K562 (cell line): ENCODE measurements around the gene SEBOX. TPM values are rescaled to one million over a fixed set of nuclear protein-coding genes. Genes with fewer than 3 reads are reported as not detected.

ENCODE experiments used
- ATAC-seq: fragments of 200-7000 bp; cut with Tn5 transposase; 3 replicates; pipeline ENCODE4 v1.9.1; 2020; ENCODE audit warnings: moderate library complexity
- BruUV-seq: library from RNA; stranded (reverse); fragments of 400-500 nt; replicated peaks from 2 replicates; lab custom pipeline; 2021; lab: Mats Ljungman, UMichigan
- CTCF ChIA-PET: fragments of 300-600 bp; formaldehyde crosslinking; extraction: SDS; loops from one replicate; lab custom pipeline; 2021; ENCODE audit warnings: low intra/inter-chr PET ratio; lab: Yijun Ruan, JAX
- POLR2A ChIA-PET: fragments of 300-600, 350-650 bp; sonication (Branson Sonifier 250); formaldehyde crosslinking; extraction: SDS; loops from one replicate; lab custom pipeline; 2021; ENCODE audit warnings: antibody characterized with exemption, inconsistent platforms; lab: Yijun Ruan, JAX
- DNase-seq, 4 experiments: peaks; one replicate each; pipeline versions ENCODE4 v3.0.0 to v3.0.0-alpha.2; 2011 to 2018; ENCODE audit warnings: low spot score in 3 of 4, mixed read lengths in 3 of 4; ENCODE audit errors: extremely low read depth in 1 of 4
- FAIRE-seq: peaks from 2 replicates; lab custom pipeline; 2011; peaks lifted over from hg19 to GRCh38; lab: Jason Lieb, UNC
- H2AFZ ChIP-seq: 2 replicates; pipeline ENCODE4 v1.6.0; 2011; ENCODE audit warnings: low read depth, low read length, control low read depth, inconsistent platforms
- H3K27ac ChIP-seq: fragments of 200-600 bp; 3 replicates; pipeline ENCODE4 v1.8.0; 2011; ENCODE audit warnings: low read depth, mild to moderate bottlenecking, control low read depth, inconsistent platforms, low read length, moderate library complexity, mixed read lengths; ENCODE audit errors: extremely low read depth
- H3K27me3 ChIP-seq, 2 experiments: fragments of 300-600 bp in 1 of 2; 2 replicates in 1 of 2; 3 replicates in 1 of 2; pipeline versions ENCODE4 v1.6.0 to v1.8.0; 2011; ENCODE audit warnings: inconsistent platforms in 2 of 2, low read length in 2 of 2, mild to moderate bottlenecking in 1 of 2, mixed read lengths in 1 of 2, moderate library complexity in 1 of 2; ENCODE audit not compliant: control insufficient read depth in 2 of 2, insufficient read depth in 2 of 2
- H3K36me3 ChIP-seq: fragments of 300-600 bp; 3 replicates; pipeline ENCODE4 v1.8.0; 2011; ENCODE audit warnings: mild to moderate bottlenecking, low read length, inconsistent platforms; ENCODE audit not compliant: control insufficient read depth, insufficient read depth
- H3K4me1 ChIP-seq, 2 experiments: fragments of 200-600 bp in 1 of 2; replicated peaks in 1 of 2; 2 replicates in 1 of 2; 3 replicates in 1 of 2; pipeline versions ENCODE4 v1.5.1 to v1.8.0; 2011; ENCODE audit warnings: inconsistent platforms in 2 of 2, low read length in 2 of 2, mild to moderate bottlenecking in 1 of 2, mixed read lengths in 1 of 2, moderate library complexity in 1 of 2; ENCODE audit not compliant: control insufficient read depth in 2 of 2, insufficient read depth in 2 of 2
- H3K4me2 ChIP-seq: 2 replicates; pipeline ENCODE4 v1.6.1; 2011; ENCODE audit warnings: low read length, control low read depth, inconsistent platforms, mixed read lengths; ENCODE audit not compliant: insufficient read depth
- H3K4me3 ChIP-seq: fragments of 200-600 bp; sonication (generic), shearing (Covaris generic); 2 replicates; pipeline ENCODE4 v1.5.1; 2016; ENCODE audit warnings: control low read depth, inconsistent platforms
- H3K79me2 ChIP-seq: fragments of 200-600 bp; 3 replicates; pipeline ENCODE4 v1.8.0; 2011; ENCODE audit warnings: low read length, inconsistent platforms; ENCODE audit not compliant: control insufficient read depth, insufficient read depth
- H3K9ac ChIP-seq, 2 experiments: 2 replicates each; pipeline versions ENCODE4 v1.6.0 to v1.6.1; 2011; ENCODE audit warnings: low read depth in 2 of 2, low read length in 2 of 2, control low read depth in 1 of 2, inconsistent platforms in 1 of 2, mild to moderate bottlenecking in 1 of 2, mixed read lengths in 1 of 2; ENCODE audit not compliant: insufficient read depth in 1 of 2
- H3K9me1 ChIP-seq: one replicate; pipeline ENCODE4 v1.6.0; 2011; ENCODE audit warnings: inconsistent platforms, mild to moderate bottlenecking, low read length, moderate library complexity; ENCODE audit not compliant: control insufficient read depth, insufficient read depth
- H3K9me3 ChIP-seq: replicated peaks from 2 replicates; pipeline ENCODE4 v1.5.1; 2011; ENCODE audit warnings: low read depth, low read length, inconsistent platforms; ENCODE audit not compliant: control insufficient read depth, insufficient read depth
- H4K20me1 ChIP-seq: replicated peaks from 2 replicates; pipeline ENCODE4 v1.6.1; 2011; ENCODE audit warnings: low read length, inconsistent platforms, mixed read lengths; ENCODE audit not compliant: control insufficient read depth, insufficient read depth
- BMI1 ChIP-seq: fragments of 150-350 bp; IDR thresholded peaks from 2 replicates; pipeline ENCODE4 v1.6.1; 2014; ENCODE audit warnings: low read length
- CREB1 ChIP-seq, 2 experiments: sonication (generic) in 1 of 2; formaldehyde crosslinking in 1 of 2; IDR thresholded peaks; 2 replicates each; pipeline versions ENCODE4 v1.6.1 to v1.8.0; 2012 to 2022; ENCODE audit warnings: inconsistent platforms in 1 of 2, mild to moderate bottlenecking in 1 of 2, missing genetic modification reagents in 1 of 2, moderate library complexity in 1 of 2
- E2F6 ChIP-seq, 2 experiments: IDR thresholded peaks; 2 replicates each; pipeline ENCODE4 v1.6.1; 2011; ENCODE audit warnings: borderline replicate concordance in 1 of 2, control low read depth in 1 of 2, low read depth in 1 of 2, low read length in 1 of 2, mild to moderate bottlenecking in 1 of 2, mixed read lengths in 1 of 2, moderate library complexity in 1 of 2; ENCODE audit not compliant: insufficient read depth in 1 of 2, insufficient read length in 1 of 2, poor library complexity in 1 of 2, severe bottlenecking in 1 of 2; ENCODE audit errors: extremely low read depth in 1 of 2
- E4F1 ChIP-seq: fragments of 250-450 bp; sonication (Bioruptor Pico); IDR thresholded peaks from 2 replicates; pipeline ENCODE4 v1.5.0; 2021; ENCODE audit warnings: mild to moderate bottlenecking, borderline replicate concordance
- ETV1 ChIP-seq: fragments of 450-650 bp; conservative IDR thresholded peaks from 2 replicates; pipeline ENCODE4 v1.6.1; 2016; ENCODE audit warnings: missing genetic modification characterization, control low read depth, low read depth, missing compliant biosample characterization
- GATAD2A ChIP-seq: fragments of 450-650 bp; IDR thresholded peaks from 2 replicates; pipeline ENCODE4 v1.6.1; 2017
- HLTF ChIP-seq: fragments of 450-650 bp; IDR thresholded peaks from 2 replicates; pipeline ENCODE4 v1.6.1; 2016
- HMG20A ChIP-seq: fragments of 450-650 bp; formaldehyde crosslinking; conservative IDR thresholded peaks from 2 replicates; pipeline ENCODE4 v1.4.0; 2020; ENCODE audit warnings: mild to moderate bottlenecking, mixed read lengths
- MIER1 ChIP-seq: fragments of 450-650 bp; IDR thresholded peaks from 2 replicates; pipeline ENCODE4 v1.6.1; 2016; ENCODE audit warnings: antibody characterized with exemption, mild to moderate bottlenecking, low read depth
- MLX ChIP-seq, 2 experiments: fragments of 450-650 bp in 1 of 2; sonication (generic) in 1 of 2; formaldehyde crosslinking; conservative IDR thresholded peaks; 2 replicates each; pipeline versions ENCODE4 v1.4.0 to v1.8.1; 2020 to 2022; ENCODE audit warnings: mild to moderate bottlenecking in 1 of 2, missing genetic modification reagents in 1 of 2
- MYC ChIP-seq, 2 experiments: fragments of 250-450 bp in 1 of 2; sonication (Bioruptor Pico) in 1 of 2; IDR thresholded peaks; 2 replicates each; pipeline versions ENCODE4 v1.5.1 to v1.6.1; 2012 to 2021; ENCODE audit warnings: low read depth in 2 of 2, borderline replicate concordance in 1 of 2, improper control_type of control experiment in 1 of 2, low read length in 1 of 2, mild to moderate bottlenecking in 1 of 2, moderate library complexity in 1 of 2
- NBN ChIP-seq: fragments of 450-650 bp; IDR thresholded peaks from 2 replicates; pipeline ENCODE4 v1.6.1; 2016; ENCODE audit warnings: low read depth, mild to moderate bottlenecking
- RBM39 ChIP-seq: fragments of 200-400 bp; formaldehyde crosslinking; optimal IDR thresholded peaks from 2 replicates; pipeline ENCODE3; 2018; ENCODE audit warnings: low read depth, low read length
- STAT5A ChIP-seq: IDR thresholded peaks from 2 replicates; pipeline ENCODE4 v1.6.1; 2012; ENCODE audit warnings: low read length, inconsistent platforms, borderline replicate concordance
- TAF1 ChIP-seq: IDR thresholded peaks from 2 replicates; pipeline ENCODE4 v1.6.1; 2011; ENCODE audit warnings: mild to moderate bottlenecking, low read length, moderate library complexity; ENCODE audit not compliant: insufficient read depth, control insufficient read depth, severe bottlenecking; ENCODE audit errors: extremely low read depth
- WGBS: fragments of 100-300 bp; shearing (Covaris generic); methylation state at CpG from one replicate; pipeline ENCODE4 v1.1.6; 2016; ENCODE audit warnings: low coverage, mixed read lengths; ENCODE audit not compliant: insufficient coverage; ENCODE audit errors: missing lambda C conversion rate; 5-methylcytosine and 5-hydroxymethylcytosine counted together
- in situ Hi-C: fragments of 300-500 bp; cut with MboI; formaldehyde crosslinking; loops from 4 replicates; pipeline ENCODE4 v1.15.0; 2018; ENCODE audit warnings: inconsistent platforms, mixed read lengths
- intact Hi-C: fragments of 100-400 bp; cut with micrococcal nuclease; formaldehyde crosslinking; loops from 2 replicates; pipeline ENCODE4 v1.14.2; 2022
- polyA plus RNA-seq, 8 experiments: library from polyadenylated mRNA; depleted of rRNA in 4 of 8; stranded (reverse) in 5 of 8; unstranded in 3 of 8; fragments of >200 nt; fragmentation: Nextera tagmentation in 2 of 8; fragmentation: Illumina TruSeq in 1 of 8; extraction: Ambion mirVana in 2 of 8; extraction: Trizol in 1 of 8; gene quantifications; 2 replicates each; pipeline versions ENCODE4 v1.2.1 to v1.2.3, GENCODE V29; 2011 to 2014; ENCODE audit warnings: inconsistent platforms in 1 of 8, missing spikeins in 1 of 8
- total RNA-seq, 7 experiments: library from RNA; depleted of rRNA in 6 of 7; stranded (reverse); fragments of >200 nt in 6 of 7; fragmentation: Illumina TruSeq in 2 of 7; extraction: Trizol in 2 of 7; gene quantifications; 2 replicates each; pipeline versions ENCODE4 v1.2.1 to v1.2.3, GENCODE V29; 2011 to 2021; ENCODE audit warnings: low replicate concordance in 1 of 7

The SEBOX gene
- total and polyA plus RNA-seq, 9 of the 15 experiments (the other 6 are each of a cell fraction or from before 2014, with no cell fraction given): not detected

DNA sequence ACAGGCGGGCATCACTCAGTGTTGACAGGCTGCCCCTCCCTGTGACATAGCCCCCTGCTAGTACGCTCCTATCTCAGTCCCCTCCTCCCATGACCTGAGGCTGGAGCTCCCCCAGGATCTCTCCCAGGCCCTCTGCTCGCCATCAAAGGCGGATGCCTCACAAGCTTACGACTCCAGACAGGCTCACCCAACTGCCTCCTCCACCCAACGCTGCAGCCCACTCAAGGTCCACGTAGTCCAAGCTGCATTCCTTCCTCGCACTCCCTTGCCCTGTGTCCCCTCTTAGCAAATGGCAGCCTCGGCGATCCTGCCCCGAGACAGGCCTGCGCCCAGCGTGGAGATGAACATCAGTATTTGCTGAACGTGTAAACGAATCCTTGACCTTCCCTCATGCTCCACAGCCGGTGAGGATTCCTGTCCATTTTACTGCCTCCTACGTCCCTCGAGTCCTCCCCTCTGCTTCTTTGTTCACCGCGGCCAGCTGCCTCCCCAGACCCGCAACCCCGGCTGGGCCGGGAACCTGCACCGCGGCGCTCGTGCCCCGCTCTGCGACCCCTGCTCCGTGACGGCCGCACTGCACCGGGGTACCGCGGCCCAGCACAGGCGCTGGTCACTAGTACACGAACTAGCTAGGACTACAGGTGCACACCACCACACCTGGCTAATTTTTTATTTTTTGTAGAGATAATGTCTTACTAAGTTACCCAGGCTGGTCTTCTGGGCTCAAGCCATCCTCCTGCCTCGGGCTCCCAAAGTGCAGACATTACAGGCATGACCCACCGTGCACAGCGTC lies 46.8 kb downstream of the SEBOX start:
- ATAC-seq: peak; percentile 38
- Histone ChIP-seq H3K4me2 (peak overlapping the region; percentile 93), H3K4me1 (peaks cover 31 to 43% of the 10 kb centered on the region in 2 experiments), H3K79me2 (peaks cover 64% of the 10 kb centered on the region), H3K9me3 (no peaks in the 10 kb centered on the region), H2AFZ (peak overlapping the region; percentile 82), H4K20me1 (0 out of 2 replicates have a peak, but pooled peaks cover 12% of the 10 kb centered on the region), H3K27me3 (no peaks in the 10 kb centered on the region), H3K4me3 (peak overlapping the region; percentile 56), H3K9me1 (no peaks in the 10 kb centered on the region), H3K27ac (peak overlapping the region; percentile 81), H3K36me3 (peaks cover 28% of the 10 kb centered on the region), H3K9ac (peak overlapping the region; percentile 78 to 99)
- FAIRE-seq: no peak
- peak; percentile 47 to 61 (median 60) for DNase-seq
- ChIA-PET POLR2A (interaction anchor here (0.6 to 4.9 kb wide), 8 partner anchors 10 to 915 kb away, joined by 3 to 62 read pairs (median 6); partner anchors contain the start of genes IFT20 and TNFAIP1), CTCF (no interaction called here)
- 2% methylated on average over 40 of the region's 40 CpGs for WGBS
- TSS peak; percentile 94 for BruUV-seq
- intact Hi-C loops (loop anchor here (2.0 kb wide), 1 partner anchor 17 kb away; the partner anchor contains the start of genes IFT20 and TNFAIP1), in situ Hi-C loops (no loop called here)
- TF ChIP-seq RBM39 (no peak), CREB1 (IDR thresholded peaks at IDR 0.05) (0 out of 2 replicates have a peak, but pooled peaks have one; percentile 20), CREB1 (CRISPR knock-in tag; IDR thresholded peaks at IDR 0.05) (no peak), HLTF (0 out of 2 replicates have a peak, but pooled peaks have one; percentile 31), E2F6 (IDR thresholded peaks at IDR 0.05; ENCODE audit: borderline replicate concordance in 1 of 2, extremely low read depth in 1 of 2, insufficient read depth in 1 of 2, insufficient read length in 1 of 2, low read depth in 1 of 2, low read length in 1 of 2, poor library complexity in 1 of 2, severe bottlenecking in 1 of 2) (peak; percentile 18 to 52), GATAD2A (0 out of 2 replicates have a peak, but pooled peaks have one; percentile 1), MLX (CRISPR knock-in tag; conservative IDR thresholded peaks at IDR 0.05) (no peak), MYC (IDR thresholded peaks at IDR 0.05; ENCODE audit: low read depth, low read length) (no peak), MYC (CRISPR knock-in tag; IDR thresholded peaks at IDR 0.05; ENCODE audit: borderline replicate concordance, low read depth) (peak; percentile 58; the same call in 1 of the 2 replicates), ETV1 (tag) (0 out of 2 replicates have a peak, but pooled peaks have one; percentile 13), BMI1 (no peak), TAF1 (peak; percentile 45), NBN (0 out of 2 replicates have a peak, but pooled peaks have one; percentile 18), E4F1 (CRISPR knock-in tag) (no peak), MIER1 (0 out of 2 replicates have a peak, but pooled peaks have one; percentile 18), HMG20A (no peak), STAT5A (no peak)
